MM.1S (cell line): ENCODE data around the gene ME2.

ENCODE experiments used
- DNase-seq: peaks from one replicate; pipeline ENCODE4 v3.0.0-alpha.2; 2015
- H2AFZ ChIP-seq: fragments of 300-600 bp; sonication (generic); 2 replicates; pipeline ENCODE4 v1.6.0; 2016; ENCODE audit warnings: antibody characterized with exemption, low read length
- H3F3A ChIP-seq: fragments of 300-600 bp; sonication (generic); 2 replicates; pipeline ENCODE4 v1.6.1; 2016; ENCODE audit warnings: mild to moderate bottlenecking, antibody characterized with exemption, low read length, moderate library complexity, mixed read lengths; ENCODE audit not compliant: insufficient read depth
- H3K27ac ChIP-seq: fragments of 300-600 bp; sonication (generic); 2 replicates; pipeline ENCODE4 v1.5.1; 2016; ENCODE audit warnings: mild to moderate bottlenecking, low read length
- H3K27me3 ChIP-seq: fragments of 300-600 bp; sonication (generic); replicated peaks from 2 replicates; pipeline ENCODE4 v1.6.0; 2016; ENCODE audit warnings: low read length; ENCODE audit not compliant: insufficient read depth
- H3K36me3 ChIP-seq: fragments of 300-600 bp; sonication (generic); replicated peaks from 2 replicates; pipeline ENCODE4 v1.6.1; 2016; ENCODE audit warnings: mild to moderate bottlenecking, low read length, mixed read lengths; ENCODE audit not compliant: insufficient read depth
- H3K4me1 ChIP-seq: fragments of 300-600 bp; sonication (generic); 2 replicates; pipeline ENCODE4 v1.6.1; 2016; ENCODE audit warnings: low read length, mixed read lengths
- H3K4me2 ChIP-seq: fragments of 300-600 bp; sonication (generic); 2 replicates; pipeline ENCODE4 v1.6.0; 2016; ENCODE audit warnings: low read depth, low read length
- H3K4me3 ChIP-seq: fragments of 300-600 bp; sonication (generic); 2 replicates; pipeline ENCODE4 v1.5.1; 2016; ENCODE audit warnings: low read length, mixed read lengths
- H3K79me2 ChIP-seq: fragments of 300-600 bp; sonication (generic); 2 replicates; pipeline ENCODE4 v1.6.1; 2016; ENCODE audit warnings: mixed run types, low read length, mixed read lengths
- H3K9ac ChIP-seq: fragments of 300-600 bp; sonication (generic); 2 replicates; pipeline ENCODE4 v1.6.1; 2016; ENCODE audit warnings: low read length, mixed read lengths
- H3K9me2 ChIP-seq: fragments of 300-600 bp; sonication (generic); replicated peaks from 2 replicates; pipeline ENCODE4 v1.6.1; 2016; ENCODE audit warnings: mild to moderate bottlenecking, low read length, mixed read lengths; ENCODE audit not compliant: insufficient read depth
- H3K9me3 ChIP-seq: fragments of 300-600 bp; sonication (generic); replicated peaks from 2 replicates; pipeline ENCODE4 v1.6.1; 2016; ENCODE audit warnings: mild to moderate bottlenecking, low read length, mixed read lengths; ENCODE audit not compliant: insufficient read depth
- H4K20me1 ChIP-seq: fragments of 300-600 bp; sonication (generic); 2 replicates; pipeline ENCODE4 v1.6.1; 2016; ENCODE audit warnings: mild to moderate bottlenecking, low read length, moderate library complexity, mixed read lengths; ENCODE audit not compliant: insufficient read depth
- EZH2 ChIP-seq: fragments of 300-600 bp; sonication (generic); optimal IDR thresholded peaks from 2 replicates; pipeline ENCODE3; 2017; ENCODE audit warnings: low read depth, mild to moderate bottlenecking, antibody characterized with exemption, low read length, mixed read lengths
- EZH2phosphoT487 ChIP-seq: fragments of 300-600 bp; sonication (generic); IDR thresholded peaks from 2 replicates; pipeline ENCODE4 v1.6.1; 2018; ENCODE audit warnings: antibody characterized with exemption, low read length
- TF ChIP-seq, protein P1 (sequence below): fragments of 300-600 bp; sonication (generic); IDR thresholded peaks from 2 replicates; pipeline ENCODE4 v1.5.1; 2016; ENCODE audit warnings: antibody characterized with exemption, low read length, mixed read lengths

ME2 gene

GRCh38 chr18:50924372-50924771 is 45.5 kb downstream of the ME2 start:
- TF ChIP-seq, protein P1, sequence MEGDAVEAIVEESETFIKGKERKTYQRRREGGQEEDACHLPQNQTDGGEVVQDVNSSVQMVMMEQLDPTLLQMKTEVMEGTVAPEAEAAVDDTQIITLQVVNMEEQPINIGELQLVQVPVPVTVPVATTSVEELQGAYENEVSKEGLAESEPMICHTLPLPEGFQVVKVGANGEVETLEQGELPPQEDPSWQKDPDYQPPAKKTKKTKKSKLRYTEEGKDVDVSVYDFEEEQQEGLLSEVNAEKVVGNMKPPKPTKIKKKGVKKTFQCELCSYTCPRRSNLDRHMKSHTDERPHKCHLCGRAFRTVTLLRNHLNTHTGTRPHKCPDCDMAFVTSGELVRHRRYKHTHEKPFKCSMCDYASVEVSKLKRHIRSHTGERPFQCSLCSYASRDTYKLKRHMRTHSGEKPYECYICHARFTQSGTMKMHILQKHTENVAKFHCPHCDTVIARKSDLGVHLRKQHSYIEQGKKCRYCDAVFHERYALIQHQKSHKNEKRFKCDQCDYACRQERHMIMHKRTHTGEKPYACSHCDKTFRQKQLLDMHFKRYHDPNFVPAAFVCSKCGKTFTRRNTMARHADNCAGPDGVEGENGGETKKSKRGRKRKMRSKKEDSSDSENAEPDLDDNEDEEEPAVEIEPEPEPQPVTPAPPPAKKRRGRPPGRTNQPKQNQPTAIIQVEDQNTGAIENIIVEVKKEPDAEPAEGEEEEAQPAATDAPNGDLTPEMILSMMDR: no peak
- TF ChIP-seq EZH2phosphoT487: no peak
- TF ChIP-seq EZH2: no peak
- Histone ChIP-seq H3K9me2 (no peaks in the 10 kb centered on the region), H3K4me1 (no peaks in the 10 kb centered on the region), H3K4me3 (no peak overlapping the region), H3K27me3 (no peaks in the 10 kb centered on the region), H3F3A (no peaks in the 10 kb centered on the region), H3K79me2 (no peaks in the 10 kb centered on the region), H3K27ac (no peak overlapping the region), H3K4me2 (no peak overlapping the region), H3K9me3 (no peaks in the 10 kb centered on the region), H2AFZ (no peak overlapping the region), H4K20me1 (no peaks in the 10 kb centered on the region), H3K9ac (no peak overlapping the region), H3K36me3 (peaks cover 3% of the 10 kb centered on the region; the same call in 1 of the 2 replicates)
- DNase-seq: no peak

DNA sequence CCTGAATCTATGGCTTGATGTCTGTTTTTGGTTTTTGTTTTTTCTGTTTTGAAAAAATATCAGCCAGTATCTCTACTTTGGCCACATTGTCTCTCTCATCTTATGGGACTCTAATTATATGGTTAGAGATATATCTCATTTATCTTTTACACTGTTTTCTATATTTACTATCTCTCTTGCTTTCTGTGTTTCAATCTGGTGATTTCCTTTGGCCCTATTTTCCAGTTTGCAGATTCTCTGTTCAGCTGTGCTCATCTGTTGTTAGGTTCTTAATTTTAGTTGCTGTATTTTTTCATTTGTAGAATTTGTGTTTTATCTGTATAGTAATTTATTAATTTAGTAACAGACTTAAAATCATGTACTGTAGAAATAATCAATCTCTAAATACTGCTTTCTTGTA is 47.6 kb downstream of the ME2 start:
- Histone ChIP-seq H3K4me3 (no peak overlapping the region), H4K20me1 (no peaks in the 10 kb centered on the region), H3K9me2 (no peaks in the 10 kb centered on the region), H3K4me1 (no peaks in the 10 kb centered on the region), H2AFZ (no peak overlapping the region), H3K27me3 (no peaks in the 10 kb centered on the region), H3K36me3 (peaks cover 3% of the 10 kb centered on the region; the same call in 1 of the 2 replicates), H3K27ac (no peak overlapping the region), H3F3A (no peaks in the 10 kb centered on the region), H3K9me3 (no peaks in the 10 kb centered on the region), H3K79me2 (no peaks in the 10 kb centered on the region), H3K9ac (no peak overlapping the region), H3K4me2 (no peak overlapping the region)
- no peak for DNase-seq
- TF ChIP-seq EZH2phosphoT487: no peak
- TF ChIP-seq, protein P1: no peak
- no peak for TF ChIP-seq EZH2

DNA sequence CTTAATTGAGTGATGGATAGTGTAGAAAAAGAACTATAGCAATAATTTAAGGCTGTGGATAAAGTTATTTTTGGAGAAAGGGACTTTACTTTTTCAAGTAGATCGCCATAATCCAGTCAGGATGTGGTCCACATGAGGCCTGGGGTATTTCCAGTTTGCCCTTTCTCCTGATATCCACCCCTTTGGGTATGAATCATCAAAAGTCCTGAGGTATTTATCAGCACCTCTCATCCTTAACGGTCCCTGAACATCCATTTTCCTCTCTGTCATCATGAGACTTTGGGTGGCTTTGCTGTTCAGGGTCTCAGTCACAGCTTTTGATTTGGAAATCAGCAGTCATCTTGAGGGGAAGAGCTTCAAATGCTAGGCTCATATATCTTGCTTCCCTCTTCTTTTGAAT is 49.6 kb downstream of the ME2 start:
- no peaks in the 10 kb centered on the region for H3K9me3 ChIP-seq
- H3F3A ChIP-seq: no peaks in the 10 kb centered on the region
- H3K27me3 ChIP-seq: no peaks in the 10 kb centered on the region
- H3K4me3 ChIP-seq: no peak overlapping the region
- no peaks in the 10 kb centered on the region for H4K20me1 ChIP-seq
- no peak for DNase-seq
- H3K4me1 ChIP-seq: no peaks in the 10 kb centered on the region
- no peak overlapping the region for H2AFZ ChIP-seq
- H3K9me2 ChIP-seq: no peaks in the 10 kb centered on the region
- TF ChIP-seq EZH2phosphoT487 (no peak), EZH2 (no peak)
- TF ChIP-seq, protein P1: no peak
- no peak overlapping the region for H3K4me2 ChIP-seq
- H3K9ac ChIP-seq: no peak overlapping the region
- no peak overlapping the region for H3K27ac ChIP-seq
- H3K79me2 ChIP-seq: no peaks in the 10 kb centered on the region
- H3K36me3 ChIP-seq: peaks cover 6% of the 10 kb centered on the region; the same call in 1 of the 2 replicates
